ENCODE data around the gene CPSF7. TPM values are rescaled to one million over a fixed set of nuclear protein-coding genes. Genes with fewer than 3 reads are reported as not detected.

CPSF7 gene
- total RNA-seq, 1 experiment from 2014 or later = 145 TPM

DNA sequence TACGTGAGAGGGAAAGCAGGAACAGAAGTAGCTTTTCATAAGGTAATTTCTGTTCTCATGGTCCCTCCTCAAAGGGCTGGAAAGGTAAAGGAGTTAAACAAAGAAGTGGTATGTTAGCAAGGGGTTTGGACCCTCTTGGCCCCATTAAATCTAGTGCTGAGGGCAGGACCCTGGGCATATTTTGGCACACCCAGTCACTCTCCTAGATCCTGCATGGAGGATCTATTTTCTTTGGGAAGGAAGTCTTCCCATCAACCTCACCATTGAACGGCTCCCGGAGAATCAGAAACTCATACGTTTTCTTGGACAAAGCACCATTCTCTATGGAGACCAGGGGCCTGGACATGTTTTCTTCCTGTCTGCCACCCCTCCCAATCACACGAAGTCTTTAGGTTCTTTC, 25.7 kb downstream of the CPSF7 start:
- Histone ChIP-seq H3K23me2 (ENCODE audit: insufficient read length, low read depth, low read length, poor library complexity, severe bottlenecking) (no peaks in the 10 kb centered on the region), H3K56ac (ENCODE audit: insufficient read length, low read depth, low read length) (no peak overlapping the region), H4K20me1 (ENCODE audit: control insufficient read depth, insufficient read depth, insufficient read length) (no peaks in the 10 kb centered on the region), H2BK20ac (ENCODE audit: low read depth, low read length, poor library complexity, severe bottlenecking) (no peak overlapping the region), H3K9ac (ENCODE audit: extremely low read depth, insufficient read length, low read length) (no peak overlapping the region), H3K4ac (ENCODE audit: low read depth, low read length) (no peak overlapping the region), H3K9me3 (ENCODE audit: control insufficient read depth, low read depth, low read length) (no peaks in the 10 kb centered on the region), H3K23ac (ENCODE audit: insufficient read length, low read depth, low read length) (no peak overlapping the region), H3K27me3 (ENCODE audit: insufficient read depth, low read length) (no peaks in the 10 kb centered on the region), H2BK15ac (ENCODE audit: low read depth, low read length) (no peak overlapping the region), H3T11ph (ENCODE audit: low read length) (no peak overlapping the region), H4K8ac (replicated peaks; ENCODE audit: insufficient read length, low read depth, low read length) (no peak overlapping the region), H3K4me2 (ENCODE audit: insufficient read depth, insufficient read length, low read length) (no peak overlapping the region), H2BK120ac (ENCODE audit: low read depth, low read length, poor library complexity, severe bottlenecking) (no peak overlapping the region), H2BK5ac (ENCODE audit: insufficient read length, low read length) (no peak overlapping the region), H3K79me1 (ENCODE audit: insufficient read depth, low read depth, low read length, poor library complexity, severe bottlenecking) (no peaks in the 10 kb centered on the region), H4K5ac (ENCODE audit: insufficient read length, low read depth, low read length) (no peak overlapping the region), H3K18ac (ENCODE audit: insufficient read length, low read depth, low read length) (no peak overlapping the region), H2BK12ac (ENCODE audit: insufficient read length, low read depth, low read length) (no peak overlapping the region), H3K79me2 (ENCODE audit: insufficient read depth, low read length) (no peaks in the 10 kb centered on the region), H3K14ac (ENCODE audit: insufficient read depth, low read length) (no peak overlapping the region), H3K4me1 (ENCODE audit: insufficient read depth, low read length) (no peaks in the 10 kb centered on the region), H2AFZ (ENCODE audit: low read length) (no peak overlapping the region), H4K91ac (ENCODE audit: insufficient read length, low read depth, low read length) (no peak overlapping the region), H3K27ac (ENCODE audit: insufficient read length, low read depth, low read length) (no peak overlapping the region), H2AK5ac (ENCODE audit: insufficient read length, low read length) (no peak overlapping the region)
- Mint-ChIP-seq H3K36me3 (ENCODE audit: insufficient read depth in 1 of 3, low read depth in 3 of 3) (peaks cover 24 to 65% (median 62%) of the 10 kb centered on the region in 3 experiments), H3K4me3 (no peak overlapping the region), H3K27me3 (ENCODE audit: low read depth) (no peaks in the 10 kb centered on the region), H3K4me1 (no peaks in the 10 kb centered on the region), H3K9me3 (no peaks in the 10 kb centered on the region), H3K27ac (no peak overlapping the region)
- DNase-seq = no peak
- no CpG with 5 or more reads among the region's 5 CpGs for WGBS (ENCODE audit: extremely low coverage, insufficient read length, low lambda C conversion rate)
- TF ChIP-seq, protein P1, sequence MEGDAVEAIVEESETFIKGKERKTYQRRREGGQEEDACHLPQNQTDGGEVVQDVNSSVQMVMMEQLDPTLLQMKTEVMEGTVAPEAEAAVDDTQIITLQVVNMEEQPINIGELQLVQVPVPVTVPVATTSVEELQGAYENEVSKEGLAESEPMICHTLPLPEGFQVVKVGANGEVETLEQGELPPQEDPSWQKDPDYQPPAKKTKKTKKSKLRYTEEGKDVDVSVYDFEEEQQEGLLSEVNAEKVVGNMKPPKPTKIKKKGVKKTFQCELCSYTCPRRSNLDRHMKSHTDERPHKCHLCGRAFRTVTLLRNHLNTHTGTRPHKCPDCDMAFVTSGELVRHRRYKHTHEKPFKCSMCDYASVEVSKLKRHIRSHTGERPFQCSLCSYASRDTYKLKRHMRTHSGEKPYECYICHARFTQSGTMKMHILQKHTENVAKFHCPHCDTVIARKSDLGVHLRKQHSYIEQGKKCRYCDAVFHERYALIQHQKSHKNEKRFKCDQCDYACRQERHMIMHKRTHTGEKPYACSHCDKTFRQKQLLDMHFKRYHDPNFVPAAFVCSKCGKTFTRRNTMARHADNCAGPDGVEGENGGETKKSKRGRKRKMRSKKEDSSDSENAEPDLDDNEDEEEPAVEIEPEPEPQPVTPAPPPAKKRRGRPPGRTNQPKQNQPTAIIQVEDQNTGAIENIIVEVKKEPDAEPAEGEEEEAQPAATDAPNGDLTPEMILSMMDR (conservative IDR thresholded peaks at IDR 0.05) = no peak
